SK-N-SH (cell line): Measurements from ENCODE around the gene PPM1N.

Experiments
- CHD2 ChIP-seq: fragments of 150-350 bp; IDR thresholded peaks from 2 replicates; pipeline ENCODE4 v1.6.1; 2018; ENCODE audit warnings: low read length; ENCODE audit not compliant: partially characterized antibody
- CTCF ChIP-seq: fragments of 200-600 bp; sonication (generic); IDR thresholded peaks from 2 replicates; pipeline ENCODE4 v1.6.1; 2017; ENCODE audit warnings: antibody characterized with exemption, mild to moderate bottlenecking, moderate library complexity
- FOSL2 ChIP-seq: IDR thresholded peaks from 2 replicates; pipeline ENCODE4 v1.4.0; 2012; ENCODE audit warnings: low read depth, mild to moderate bottlenecking, moderate library complexity, borderline replicate concordance
- JUND ChIP-seq: IDR thresholded peaks from 2 replicates; pipeline ENCODE4 v1.4.0; 2012
- MAX ChIP-seq: IDR thresholded peaks from 2 replicates; pipeline ENCODE4 v1.4.0; 2012; ENCODE audit warnings: low read depth
- NFIC ChIP-seq: IDR thresholded peaks from 2 replicates; pipeline ENCODE4 v1.4.0; 2012; ENCODE audit warnings: borderline replicate concordance
- POLR2AphosphoS5 ChIP-seq: IDR thresholded peaks from 2 replicates; pipeline ENCODE4 v1.6.1; 2012; ENCODE audit warnings: low read depth, low read length
- SIN3A ChIP-seq: IDR thresholded peaks from 2 replicates; pipeline ENCODE4 v1.6.1; 2012; ENCODE audit warnings: low read depth, mild to moderate bottlenecking, low read length, moderate library complexity, borderline replicate concordance
- SMC3 ChIP-seq: IDR thresholded peaks from 2 replicates; pipeline ENCODE4 v1.6.1; 2012; ENCODE audit warnings: low read depth, low read length, improper control_type of control experiment
- TAF1 ChIP-seq: IDR thresholded peaks from 2 replicates; pipeline ENCODE4 v1.6.1; 2012; ENCODE audit warnings: low read depth, mild to moderate bottlenecking, low read length, moderate library complexity, borderline replicate concordance

- TF ChIP-seq SMC3 (no peak), CTCF (no peak), MAX (no peak), FOSL2 (no peak), POLR2AphosphoS5 (no peak), SIN3A (no peak), CHD2 (no peak), NFIC (no peak), TAF1 (no peak), JUND (no peak)
Observed at GRCh38 chr19:45547965-45548609, 49.8 kb downstream of the PPM1N start.
